RWPE1 (cell line): ENCODE results near the gene FGD4.

Experiments
- CTCF ChIA-PET: fragments of 350-600 bp; sonication (Branson Sonifier 250); formaldehyde crosslinking; extraction: SDS; loops from one replicate; lab custom pipeline; 2021; lab: Yijun Ruan, JAX
- POLR2A ChIA-PET: fragments of 400-600 bp; formaldehyde crosslinking; extraction: SDS; loops from one replicate; lab custom pipeline; 2020; ENCODE audit warnings: antibody characterized with exemption; ENCODE audit not compliant: low non-redundant PET; lab: Yijun Ruan, JAX
- DNase-seq: peaks from one replicate; pipeline ENCODE4 v3.0.0; 2012; ENCODE audit warnings: low spot score
- H3K27ac ChIP-seq: fragments of 450-650 bp; 2 replicates; pipeline ENCODE4 v1.5.1; 2017
- TF ChIP-seq, protein P1 (sequence below): fragments of 450-650 bp; conservative IDR thresholded peaks from 2 replicates; pipeline ENCODE4 v1.5.1; 2017; ENCODE audit warnings: low read depth, mild to moderate bottlenecking

Gene FGD4

DNA sequence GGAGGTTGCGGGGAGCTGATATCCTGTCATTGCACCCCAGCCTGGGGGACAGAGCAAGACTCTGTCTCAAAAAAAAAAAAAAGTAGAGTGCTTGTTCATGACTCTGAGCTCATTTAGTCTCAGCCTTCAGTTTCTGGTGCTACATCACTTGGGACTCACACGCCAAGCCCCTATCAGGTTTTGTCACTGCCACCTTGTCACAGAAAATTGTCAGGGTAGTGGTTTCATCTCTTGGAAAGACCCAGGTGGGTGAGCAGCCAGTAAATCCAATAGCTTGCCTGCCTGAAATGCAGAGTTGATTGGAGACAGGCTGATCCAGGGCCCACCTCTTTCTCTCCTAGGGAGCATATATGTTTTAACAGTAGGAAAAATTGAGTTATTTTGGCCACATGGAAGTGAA is 113.0 kb downstream of the FGD4 start:
- no peak for DNase-seq
- ChIA-PET POLR2A (no interaction called here), CTCF (interaction anchor here (0.6 kb wide), 1 partner anchor 864 kb away, joined by 3 read pairs; no protein-coding TSS in a partner anchor)
- H3K27ac ChIP-seq, result no peak overlapping the region
- TF ChIP-seq, protein P1, sequence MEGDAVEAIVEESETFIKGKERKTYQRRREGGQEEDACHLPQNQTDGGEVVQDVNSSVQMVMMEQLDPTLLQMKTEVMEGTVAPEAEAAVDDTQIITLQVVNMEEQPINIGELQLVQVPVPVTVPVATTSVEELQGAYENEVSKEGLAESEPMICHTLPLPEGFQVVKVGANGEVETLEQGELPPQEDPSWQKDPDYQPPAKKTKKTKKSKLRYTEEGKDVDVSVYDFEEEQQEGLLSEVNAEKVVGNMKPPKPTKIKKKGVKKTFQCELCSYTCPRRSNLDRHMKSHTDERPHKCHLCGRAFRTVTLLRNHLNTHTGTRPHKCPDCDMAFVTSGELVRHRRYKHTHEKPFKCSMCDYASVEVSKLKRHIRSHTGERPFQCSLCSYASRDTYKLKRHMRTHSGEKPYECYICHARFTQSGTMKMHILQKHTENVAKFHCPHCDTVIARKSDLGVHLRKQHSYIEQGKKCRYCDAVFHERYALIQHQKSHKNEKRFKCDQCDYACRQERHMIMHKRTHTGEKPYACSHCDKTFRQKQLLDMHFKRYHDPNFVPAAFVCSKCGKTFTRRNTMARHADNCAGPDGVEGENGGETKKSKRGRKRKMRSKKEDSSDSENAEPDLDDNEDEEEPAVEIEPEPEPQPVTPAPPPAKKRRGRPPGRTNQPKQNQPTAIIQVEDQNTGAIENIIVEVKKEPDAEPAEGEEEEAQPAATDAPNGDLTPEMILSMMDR, result no peak

DNA sequence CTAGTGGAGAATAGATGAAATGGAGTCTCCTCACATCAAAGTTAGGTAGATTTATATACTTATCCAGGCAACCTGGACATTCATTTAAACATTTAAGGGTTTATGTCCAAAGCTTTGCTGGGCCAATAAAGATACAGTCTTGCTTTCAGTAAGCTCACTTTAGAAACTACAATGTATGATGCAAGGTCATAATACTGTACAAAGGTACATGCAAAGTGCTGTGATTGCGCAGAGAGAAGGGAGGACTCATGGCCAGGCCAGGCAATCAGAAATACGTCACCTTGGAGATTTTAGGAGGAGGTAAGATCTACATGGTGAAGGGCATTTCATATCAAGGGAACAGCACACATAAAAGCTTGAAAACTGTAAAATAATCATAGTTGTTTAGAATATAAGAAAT is 113.6 kb downstream of the FGD4 start:
- ChIA-PET CTCF (interaction anchor here (0.6 kb wide), 1 partner anchor 864 kb away, joined by 3 read pairs; no protein-coding TSS in a partner anchor), POLR2A (interaction anchor here (0.6 kb wide), 1 partner anchor 1139 kb away, joined by 3 read pairs; no protein-coding TSS in a partner anchor)
- DNase-seq, result no peak
- TF ChIP-seq, protein P1, result no peak
- no peak overlapping the region for H3K27ac ChIP-seq

DNA sequence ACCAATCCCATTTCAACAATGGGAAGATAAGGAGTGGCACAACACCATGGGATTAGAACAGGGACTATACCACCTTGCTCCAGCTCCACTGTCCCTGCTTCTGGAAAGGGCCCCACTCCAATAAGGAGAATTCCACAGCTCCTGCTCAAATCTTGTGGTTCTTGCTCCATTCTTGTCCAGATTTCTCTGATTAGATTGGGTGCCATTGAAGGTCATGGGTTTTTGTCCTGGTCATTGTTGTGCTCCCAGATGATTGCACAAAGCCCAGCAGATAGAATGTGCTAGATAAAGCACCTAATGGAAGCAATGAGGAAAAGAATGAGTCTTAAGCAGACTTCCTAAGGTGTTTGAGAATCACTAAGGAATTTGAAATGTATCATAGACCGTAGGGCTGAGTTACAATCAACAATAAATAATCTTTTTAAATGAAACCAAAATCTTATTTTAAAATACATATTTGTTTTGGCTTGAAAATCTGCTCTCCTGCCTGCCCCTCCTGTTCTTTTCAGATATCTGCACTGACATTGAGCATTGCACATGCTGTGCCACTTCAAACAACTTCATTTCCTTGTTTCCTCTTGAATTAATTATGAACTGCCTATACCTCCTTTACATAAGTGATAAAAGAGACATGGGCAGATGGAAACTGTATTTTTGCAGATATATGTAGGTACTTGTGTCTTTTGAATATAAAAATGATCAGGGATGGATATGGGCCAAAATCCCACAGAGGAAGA is 115.9 kb downstream of the FGD4 start:
- H3K27ac ChIP-seq, result no peak overlapping the region
- TF ChIP-seq, protein P1, result no peak
- DNase-seq, result no peak
- ChIA-PET CTCF (no interaction called here), POLR2A (no interaction called here)

DNA sequence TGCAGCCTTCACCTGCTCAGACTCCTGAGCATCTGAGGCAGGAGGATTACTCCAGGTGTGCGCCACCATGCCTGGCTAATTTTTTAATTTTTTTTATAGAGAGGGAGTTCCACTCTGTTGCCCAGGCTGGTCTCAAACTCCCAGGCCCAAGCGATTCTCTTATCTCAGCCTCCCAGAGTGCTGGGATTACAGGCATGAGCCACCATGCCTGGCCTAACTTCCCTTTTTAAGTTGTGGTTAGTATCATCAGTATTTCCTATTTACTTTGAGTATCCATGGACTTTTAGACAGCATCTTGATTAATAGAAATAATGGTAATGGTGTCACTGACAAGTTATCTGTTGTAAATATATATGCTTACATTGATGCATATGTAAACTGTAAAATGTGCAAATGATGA is 116.9 kb downstream of the FGD4 start:
- no peak overlapping the region for H3K27ac ChIP-seq
- no peak for DNase-seq
- ChIA-PET CTCF (no interaction called here), POLR2A (no interaction called here)
- TF ChIP-seq, protein P1, result no peak

DNA sequence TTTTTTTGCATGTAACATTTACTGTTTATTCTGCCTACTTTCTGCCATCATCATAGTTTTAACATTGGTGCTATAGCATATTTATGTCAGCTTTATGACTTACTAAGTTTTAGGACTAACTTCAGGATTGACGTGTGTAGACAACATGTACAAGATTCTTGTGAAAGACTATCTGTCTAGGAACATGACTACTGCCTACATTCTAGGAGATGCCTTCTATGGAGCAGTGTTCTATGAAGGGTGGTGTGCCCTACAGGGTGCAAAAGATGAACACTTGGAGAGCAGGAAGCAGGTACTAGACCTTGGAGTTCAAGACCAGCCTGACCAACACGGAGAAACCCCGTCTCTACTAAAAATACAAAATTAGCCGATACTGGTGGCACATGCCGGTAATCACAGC is 118.6 kb downstream of the FGD4 start:
- no peak for DNase-seq
- H3K27ac ChIP-seq, result no peak overlapping the region
- POLR2A ChIA-PET, result no interaction called here
- CTCF ChIA-PET, result interaction anchor here (0.5 to 0.7 kb wide), 2 partner anchors 19 to 59 kb away, joined by 4 read pairs; no protein-coding TSS in a partner anchor
- TF ChIP-seq, protein P1, result no peak

DNA sequence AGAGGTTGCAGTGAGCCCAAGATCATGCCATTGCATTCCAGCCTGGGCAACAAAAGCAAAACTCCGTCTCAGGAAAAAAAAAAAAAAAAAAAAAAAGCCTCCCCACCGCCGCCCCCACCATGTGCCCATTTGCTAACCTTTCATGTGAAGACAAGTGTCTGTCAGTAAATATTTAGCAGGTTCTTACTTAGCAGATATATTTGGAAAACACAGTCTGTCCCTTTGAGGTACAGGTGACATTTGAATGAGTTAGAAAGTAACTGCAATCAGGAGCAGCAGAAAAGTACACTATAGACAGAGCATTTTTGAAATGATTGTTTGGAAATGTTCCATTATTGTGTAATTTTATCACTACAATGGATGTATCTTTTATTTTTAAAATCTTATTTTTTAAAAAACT is 119.7 kb downstream of the FGD4 start:
- TF ChIP-seq, protein P1, result no peak
- CTCF ChIA-PET, result no interaction called here
- no peak overlapping the region for H3K27ac ChIP-seq
- DNase-seq, result no peak
- POLR2A ChIA-PET, result no interaction called here
